ENCODE data around the gene BBOX1.

GRCh38 chr11:27089746-27090145 lies 49.1 kb downstream of the BBOX1 start:
- no peak for TF ChIP-seq CTCF (IDR thresholded peaks at IDR 0.05)
- TF ChIP-seq POLR2A (IDR thresholded peaks at IDR 0.05), result no peak

Data from thyroid gland (tissue), 4 donors.